Left lung (tissue), 10 donors: Measurements from ENCODE around the gene RPTOR. TPM values are rescaled to one million over a fixed set of nuclear protein-coding genes. Genes with fewer than 3 reads are reported as not detected.
A peak's percentile ranks its signal among the peaks of the same experiment; 100 is the strongest.

Experiments used
- ATAC-seq: fragments of 200-7000 bp; cut with Tn5 transposase; one replicate; pipeline ENCODE4 v1.9.1; 2020; ENCODE audit warnings: moderate library complexity
- DNase-seq, 4 donors: peaks; one replicate each; pipeline ENCODE4 v3.0.0-alpha.2; 2013 to 2020
- H3K27ac ChIP-seq, 2 donors: fragments of 200-600 bp; sonication (generic) in 1 of 2; one replicate each; pipeline versions ENCODE4 v1.5.0 to v1.8.0; 2020 to 2021
- H3K27me3 ChIP-seq, 2 donors: fragments of 200-600 bp; sonication (generic) in 1 of 2; one replicate each; pipeline versions ENCODE4 v1.5.0 to v1.8.0; 2020 to 2021
- H3K36me3 ChIP-seq, 2 donors: fragments of 200-600 bp; sonication (generic) in 1 of 2; one replicate each; pipeline versions ENCODE4 v1.5.0 to v1.8.0; 2020 to 2021
- H3K4me1 ChIP-seq, 2 donors: fragments of 200-600 bp; one replicate each; pipeline ENCODE4 v1.8.0; 2021
- H3K4me3 ChIP-seq, 2 donors: fragments of 200-600 bp; sonication (generic) in 1 of 2; one replicate each; pipeline versions ENCODE4 v1.5.0 to v1.8.0; 2020 to 2021; ENCODE audit warnings: mild to moderate bottlenecking in 1 of 2
- H3K9me3 ChIP-seq, 2 donors: fragments of 200-600 bp; sonication (generic) in 1 of 2; one replicate each; pipeline versions ENCODE4 v1.5.0 to v1.8.0; 2020 to 2021
- intact Hi-C, 2 donors: fragments of 100-400 bp; cut with DNase I; formaldehyde crosslinking; loops; one replicate each; pipeline versions ENCODE4 v1.11.2 to v1.14.2; 2022
- polyA plus RNA-seq, 6 donors: library from polyadenylated mRNA; unstranded; fragments of 120-200 nt; gene quantifications; one replicate each; pipeline ENCODE4 v1.2.1, GENCODE V29; 2013; ENCODE audit not compliant: insufficient read length in 6 of 6
- total RNA-seq, 2 donors: library from RNA; stranded (reverse); fragmentation: NEBNext Ultra II Directional; extraction: Animal tissue kit (Norgen Biotek cat#: 25700); gene quantifications; one replicate each; pipeline ENCODE4 v1.2.1, GENCODE V29; 2021
- TF ChIP-seq, protein P1 (sequence below), 2 donors: fragments of 200-600 bp; sonication (generic) in 1 of 2; IDR thresholded peaks; one replicate each; pipeline versions ENCODE4 v1.5.0 to v1.8.0; 2021; ENCODE audit warnings: antibody characterized with exemption in 2 of 2
- donor health status: DM: no; HTN: yes; CAD: no.
- donor health status: DM: no; HTN: no; CAD: no.

RPTOR gene
- total and polyA plus RNA-seq, 8 donors = 14.2 to 39.2 (median 20.7) TPM

DNA sequence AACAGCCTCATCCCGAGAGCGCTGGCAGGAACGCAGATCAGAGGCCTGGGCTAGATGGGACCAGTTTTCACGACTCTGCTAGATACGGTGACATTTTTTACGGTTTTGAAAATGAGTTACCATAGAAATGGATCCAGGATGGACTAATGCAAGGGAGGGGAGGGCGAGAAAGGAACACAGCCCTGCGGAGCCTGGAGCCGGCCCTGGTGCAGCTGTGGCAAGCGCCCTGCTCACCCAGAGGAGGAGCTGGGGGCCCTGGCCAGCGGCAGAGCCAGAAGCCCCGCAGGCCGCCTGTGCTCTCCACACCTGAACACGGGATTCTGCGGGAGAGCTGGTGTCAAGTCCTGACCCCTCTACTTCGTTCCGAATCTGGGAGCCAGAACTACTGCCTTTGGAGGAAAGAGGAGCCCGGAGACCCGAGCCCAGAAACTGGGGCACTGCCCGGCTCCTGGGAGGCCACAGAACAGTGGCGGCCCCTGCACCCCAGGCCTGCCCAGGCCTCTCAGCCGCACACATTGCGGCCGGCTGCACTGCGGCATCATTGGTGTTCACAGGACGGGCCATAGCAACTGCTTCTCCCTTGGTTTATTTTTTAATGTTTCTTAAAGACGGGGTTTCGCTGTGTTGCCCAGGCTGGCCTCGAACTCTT is 358.4 kb downstream of the RPTOR start:
- H3K9me3 ChIP-seq = no peaks in the 10 kb centered on the region
- no peak overlapping the region for H3K4me3 ChIP-seq
- intact Hi-C loops = no loop called here
- TF ChIP-seq, protein P1, sequence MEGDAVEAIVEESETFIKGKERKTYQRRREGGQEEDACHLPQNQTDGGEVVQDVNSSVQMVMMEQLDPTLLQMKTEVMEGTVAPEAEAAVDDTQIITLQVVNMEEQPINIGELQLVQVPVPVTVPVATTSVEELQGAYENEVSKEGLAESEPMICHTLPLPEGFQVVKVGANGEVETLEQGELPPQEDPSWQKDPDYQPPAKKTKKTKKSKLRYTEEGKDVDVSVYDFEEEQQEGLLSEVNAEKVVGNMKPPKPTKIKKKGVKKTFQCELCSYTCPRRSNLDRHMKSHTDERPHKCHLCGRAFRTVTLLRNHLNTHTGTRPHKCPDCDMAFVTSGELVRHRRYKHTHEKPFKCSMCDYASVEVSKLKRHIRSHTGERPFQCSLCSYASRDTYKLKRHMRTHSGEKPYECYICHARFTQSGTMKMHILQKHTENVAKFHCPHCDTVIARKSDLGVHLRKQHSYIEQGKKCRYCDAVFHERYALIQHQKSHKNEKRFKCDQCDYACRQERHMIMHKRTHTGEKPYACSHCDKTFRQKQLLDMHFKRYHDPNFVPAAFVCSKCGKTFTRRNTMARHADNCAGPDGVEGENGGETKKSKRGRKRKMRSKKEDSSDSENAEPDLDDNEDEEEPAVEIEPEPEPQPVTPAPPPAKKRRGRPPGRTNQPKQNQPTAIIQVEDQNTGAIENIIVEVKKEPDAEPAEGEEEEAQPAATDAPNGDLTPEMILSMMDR (IDR thresholded peaks at IDR 0.05) = no peak
- peaks cover 0 to 12% of the 10 kb centered on the region in 2 donors for H3K4me1 ChIP-seq
- DNase-seq = peak in 1 of 4 donors; percentile 69
- H3K27me3 ChIP-seq = no peaks in the 10 kb centered on the region
- H3K36me3 ChIP-seq = peaks cover 0 to 41% of the 10 kb centered on the region in 2 donors
- no peak for ATAC-seq
- H3K27ac ChIP-seq = no peak overlapping the region

DNA sequence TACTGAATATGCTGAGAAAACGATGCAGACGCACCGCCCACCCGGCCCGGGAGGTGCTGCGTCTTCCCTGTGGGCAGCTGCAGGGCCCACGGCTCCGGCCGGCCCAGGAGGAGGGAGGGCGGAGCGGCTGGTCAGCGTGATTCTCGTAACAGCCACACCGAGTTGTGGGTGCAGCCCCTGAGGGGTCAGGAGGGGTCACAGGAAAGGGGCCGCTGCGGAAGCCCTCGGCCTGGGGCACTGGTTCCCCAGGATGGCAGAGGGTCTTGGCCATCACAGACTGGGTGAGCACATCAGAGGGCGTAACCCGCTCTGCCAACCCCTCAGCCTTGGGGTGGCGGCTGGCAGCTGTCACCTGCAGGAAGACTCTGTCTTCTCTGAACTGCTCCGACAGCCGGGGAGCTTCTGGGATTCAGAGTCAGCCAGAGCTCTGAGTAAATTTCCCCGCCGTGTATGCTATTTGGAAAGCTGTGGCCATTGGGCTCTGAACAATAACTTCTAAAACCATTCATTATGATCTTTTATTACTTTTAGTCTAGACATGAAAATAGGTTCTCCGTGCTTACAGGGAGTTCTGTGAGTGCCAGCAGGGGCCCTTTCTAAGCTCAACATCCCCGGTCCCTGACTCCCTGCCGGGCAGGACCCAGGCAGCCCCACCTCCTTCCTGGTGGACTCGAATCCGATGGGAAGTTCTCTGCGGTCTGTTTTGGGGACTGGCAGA is 359.6 kb downstream of the RPTOR start:
- DNase-seq = peak in 1 of 4 donors; percentile 66
- Histone ChIP-seq H3K27me3 (no peaks in the 10 kb centered on the region), H3K36me3 (peaks cover 0 to 52% of the 10 kb centered on the region in 2 donors), H3K4me1 (peaks cover 0 to 12% of the 10 kb centered on the region in 2 donors), H3K27ac (no peak overlapping the region), H3K4me3 (no peak overlapping the region), H3K9me3 (no peaks in the 10 kb centered on the region)
- ATAC-seq = no peak
- intact Hi-C loops = no loop called here
- TF ChIP-seq, protein P1 (IDR thresholded peaks at IDR 0.05) = no peak

DNA sequence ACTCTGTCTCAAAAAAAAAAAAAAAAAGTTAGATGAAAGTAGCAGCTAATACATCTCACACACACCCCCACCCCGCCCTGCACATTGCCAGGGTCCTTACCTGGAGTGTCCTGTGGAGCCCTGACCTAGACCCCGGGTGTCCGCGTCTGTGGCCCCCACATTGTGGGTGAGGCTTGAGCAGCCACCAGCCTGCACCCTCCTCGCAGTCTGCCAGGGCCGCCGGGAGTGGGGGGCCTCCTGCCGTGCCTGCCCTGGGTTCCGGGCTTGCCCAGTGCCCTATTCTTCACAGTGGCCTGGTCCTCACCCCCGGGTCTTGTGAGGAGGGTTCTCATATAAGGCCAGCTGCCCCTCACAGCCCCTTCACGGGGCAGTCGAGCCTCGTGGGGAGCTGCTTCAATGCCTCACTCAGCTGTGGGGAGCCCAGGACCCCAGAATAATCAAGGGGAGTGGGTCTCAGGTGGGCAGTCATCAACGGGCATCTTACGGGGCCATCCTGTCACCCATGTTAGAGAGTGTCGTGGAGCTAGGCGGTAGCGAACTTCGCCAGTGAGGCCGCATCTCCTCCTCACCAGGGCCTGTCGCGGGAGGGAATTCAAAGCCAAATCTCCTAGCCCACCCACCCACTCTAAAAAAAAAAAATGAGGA is 361.1 kb downstream of the RPTOR start:
- DNase-seq = peak in 1 of 4 donors; percentile 53
- Histone ChIP-seq H3K4me1 (peaks cover 0 to 12% of the 10 kb centered on the region in 2 donors), H3K27me3 (no peaks in the 10 kb centered on the region), H3K27ac (no peak overlapping the region), H3K36me3 (peaks cover 0 to 66% of the 10 kb centered on the region in 2 donors), H3K4me3 (no peak overlapping the region), H3K9me3 (no peaks in the 10 kb centered on the region)
- no peak for ATAC-seq
- TF ChIP-seq, protein P1 (IDR thresholded peaks at IDR 0.05) = no peak
- intact Hi-C loops = no loop called here

DNA sequence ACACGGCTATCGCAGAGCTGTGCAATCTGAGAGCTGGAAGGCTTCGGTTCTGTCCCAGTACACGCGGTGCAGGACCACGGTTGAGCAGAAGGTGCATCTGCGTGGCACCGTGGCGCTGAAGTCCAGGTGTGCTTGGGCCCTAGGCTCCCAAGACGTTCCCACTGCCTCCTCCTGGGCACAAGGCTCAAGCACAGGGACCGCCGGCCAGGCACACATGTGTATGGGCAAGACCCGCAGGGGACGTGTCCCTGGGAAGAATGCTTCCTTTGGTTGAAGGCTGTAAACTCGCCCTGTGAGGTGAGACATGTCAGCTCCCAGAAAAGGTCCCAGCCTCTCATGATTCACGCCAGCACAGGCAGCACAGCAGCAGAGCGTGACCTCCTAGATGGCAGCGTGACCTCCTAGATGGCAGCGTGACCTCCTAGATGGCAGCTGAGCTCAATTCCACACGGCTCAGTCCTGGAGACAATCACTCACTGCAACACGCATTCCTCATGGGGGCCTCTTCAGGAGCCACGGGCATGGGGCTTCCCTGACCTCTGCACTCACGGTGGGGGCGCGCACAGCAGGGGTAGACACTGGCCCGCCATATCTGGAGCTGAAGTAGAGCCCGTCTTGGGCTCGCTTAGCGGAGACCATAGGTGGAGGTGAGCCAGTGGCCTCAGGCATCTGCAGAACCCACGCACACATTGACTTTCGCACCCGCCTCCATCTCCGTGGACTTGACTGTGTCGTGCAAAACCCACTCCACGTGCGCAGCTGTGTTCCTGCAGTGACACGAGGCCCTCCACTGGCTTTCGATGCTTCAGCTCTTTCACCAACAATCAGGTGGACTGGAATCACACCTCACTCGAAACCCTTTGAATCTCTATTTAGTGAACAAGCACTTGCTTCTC is 362.0 kb downstream of the RPTOR start:
- peaks cover 0 to 74% of the 10 kb centered on the region in 2 donors for H3K36me3 ChIP-seq

More for the DNA sequence above, 362.0 kb downstream of the RPTOR start:
- no peak for ATAC-seq
- TF ChIP-seq, protein P1 (IDR thresholded peaks at IDR 0.05) = no peak
- Histone ChIP-seq H3K4me3 (no peak overlapping the region), H3K4me1 (peaks cover 0 to 4% of the 10 kb centered on the region in 2 donors), H3K27ac (no peak overlapping the region), H3K9me3 (no peaks in the 10 kb centered on the region), H3K27me3 (no peaks in the 10 kb centered on the region)
- peak in 1 of 4 donors; percentile 72 for DNase-seq
- intact Hi-C loops = no loop called here
